PC-3 (cell line): ENCODE results near the gene CARD6. TPM values are rescaled to one million over a fixed set of nuclear protein-coding genes. Genes with fewer than 3 reads are reported as not detected.

ENCODE experiments used
- ATAC-seq: fragments of 200-7000 bp; cut with Tn5 transposase; 2 replicates; pipeline ENCODE4 v1.9.1; 2020; ENCODE audit warnings: mild to moderate bottlenecking, moderate library complexity
- BruUV-seq: library from RNA; stranded (reverse); fragments of 400-500 nt; replicated peaks from 2 replicates; lab custom pipeline; 2021; lab: Mats Ljungman, UMichigan
- CTCF ChIA-PET: fragments of 300-600 bp; sonication (Branson Sonifier 250); formaldehyde crosslinking; loops from one replicate; lab custom pipeline; 2022; ENCODE audit warnings: antibody characterized with exemption; lab: Charles Lee
- POLR2A ChIA-PET: fragments of 300-600 bp; sonication (Branson Sonifier 250); formaldehyde crosslinking; loops from one replicate; lab custom pipeline; 2022; ENCODE audit warnings: antibody characterized with exemption; ENCODE audit not compliant: unreplicated experiment; lab: Charles Lee
- DNase-seq: peaks from one replicate; pipeline ENCODE4 v3.0.0-alpha.2; 2015
- H2AFZ ChIP-seq: fragments of 300-600 bp; sonication (generic); 2 replicates; pipeline ENCODE4 v1.6.0; 2016; ENCODE audit warnings: antibody characterized with exemption, low read length
- H3F3A ChIP-seq: fragments of 300-600 bp; sonication (generic); one replicate; pipeline ENCODE4 v1.6.0; 2017; ENCODE audit warnings: antibody characterized with exemption, low read length, control low read depth, mild to moderate bottlenecking; ENCODE audit not compliant: unreplicated experiment
- H3K27ac ChIP-seq: fragments of 300-600 bp; sonication (generic); 2 replicates; pipeline ENCODE4 v1.5.1; 2016; ENCODE audit warnings: mild to moderate bottlenecking, low read length
- H3K27me3 ChIP-seq: fragments of 300-600 bp; sonication (generic); 2 replicates; pipeline ENCODE4 v1.6.1; 2016; ENCODE audit warnings: low read length, mixed read lengths
- H3K36me3 ChIP-seq: fragments of 300-600 bp; sonication (generic); 2 replicates; pipeline ENCODE4 v1.6.1; 2016; ENCODE audit warnings: low read depth, mixed run types, low read length, mixed read lengths
- H3K4me1 ChIP-seq: fragments of 300-600 bp; sonication (generic); 2 replicates; pipeline ENCODE4 v1.5.1; 2016; ENCODE audit warnings: low read length; ENCODE audit not compliant: insufficient read depth
- H3K4me2 ChIP-seq: fragments of 300-600 bp; sonication (generic); 2 replicates; pipeline ENCODE4 v1.6.0; 2016; ENCODE audit warnings: low read length
- H3K4me3 ChIP-seq: fragments of 300-600 bp; sonication (generic); 2 replicates; pipeline ENCODE4 v1.5.1; 2016; ENCODE audit warnings: mild to moderate bottlenecking, low read length, mixed read lengths
- H3K79me2 ChIP-seq: fragments of 300-600 bp; sonication (generic); 2 replicates; pipeline ENCODE4 v1.6.1; 2017; ENCODE audit warnings: low read length, mixed read lengths
- H3K9ac ChIP-seq: fragments of 300-600 bp; sonication (generic); 2 replicates; pipeline ENCODE4 v1.6.0; 2016; ENCODE audit warnings: mild to moderate bottlenecking, low read length
- H3K9me2 ChIP-seq: fragments of 300-600 bp; sonication (generic); replicated peaks from 2 replicates; pipeline ENCODE4 v1.6.1; 2016; ENCODE audit warnings: mixed run types, low read length, mixed read lengths
- H3K9me3 ChIP-seq: fragments of 300-600 bp; sonication (generic); 2 replicates; pipeline ENCODE4 v1.6.1; 2016; ENCODE audit warnings: low read length, mixed read lengths
- H4K20me1 ChIP-seq: fragments of 300-600 bp; sonication (generic); 2 replicates; pipeline ENCODE4 v1.6.1; 2016; ENCODE audit warnings: low read length, mixed read lengths
- EZH2 ChIP-seq: fragments of 300-600 bp; sonication (generic); IDR thresholded peaks from one replicate; pipeline ENCODE4 v1.6.1; 2017; ENCODE audit warnings: antibody characterized with exemption, mild to moderate bottlenecking, low read length; ENCODE audit not compliant: unreplicated experiment
- EZH2phosphoT487 ChIP-seq: fragments of 300-600 bp; sonication (generic); IDR thresholded peaks from 2 replicates; pipeline ENCODE4 v1.6.1; 2018; ENCODE audit warnings: mild to moderate bottlenecking, antibody characterized with exemption, low read length, borderline replicate concordance
- intact Hi-C: fragments of 100-400 bp; cut with micrococcal nuclease; formaldehyde crosslinking; loops from 2 replicates; pipeline ENCODE4 v1.9.0; 2023
- total RNA-seq: library from RNA; depleted of rRNA; stranded (reverse); fragments of >200 nt; gene quantifications from 2 replicates; pipeline ENCODE4 v1.2.3, GENCODE V29; 2014; rRNA removed
- TF ChIP-seq, protein P1 (sequence below): fragments of 300-600 bp; sonication (generic); conservative IDR thresholded peaks from 2 replicates; pipeline ENCODE4 v1.5.1; 2017; ENCODE audit warnings: antibody characterized with exemption, low read depth, mild to moderate bottlenecking, low read length

CARD6 gene
- total RNA-seq, 1 experiment from 2014 or later, result 2.4 TPM

DNA sequence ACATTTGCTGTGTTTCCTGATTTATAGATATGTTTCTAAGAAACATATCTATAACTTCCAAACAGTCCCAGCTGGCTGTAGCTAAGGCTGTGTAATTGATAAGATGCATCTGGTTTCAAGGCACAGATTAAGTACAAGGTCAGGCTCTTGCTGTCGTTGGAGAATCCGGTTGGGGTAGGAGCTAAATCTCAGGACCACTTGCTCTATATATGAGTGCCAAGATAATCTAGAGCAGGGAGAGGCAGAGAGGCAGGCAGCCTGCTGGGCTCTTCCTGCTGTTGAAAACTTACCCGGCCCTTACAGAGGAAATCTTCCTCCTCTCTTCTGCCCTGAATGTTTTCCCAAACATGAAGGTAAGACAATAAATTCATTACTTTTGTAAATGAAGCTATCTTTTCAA is 68.1 kb downstream of the CARD6 start, which contains the start of gene C7:
Gene C7 (plus strand): TSS at position 234 of the 400 bp plus-strand sequence. CDS start 114 bp downstream, at position 348.
- BruUV-seq, result no TSS peak
- POLR2A ChIA-PET, result no interaction called here

DNA sequence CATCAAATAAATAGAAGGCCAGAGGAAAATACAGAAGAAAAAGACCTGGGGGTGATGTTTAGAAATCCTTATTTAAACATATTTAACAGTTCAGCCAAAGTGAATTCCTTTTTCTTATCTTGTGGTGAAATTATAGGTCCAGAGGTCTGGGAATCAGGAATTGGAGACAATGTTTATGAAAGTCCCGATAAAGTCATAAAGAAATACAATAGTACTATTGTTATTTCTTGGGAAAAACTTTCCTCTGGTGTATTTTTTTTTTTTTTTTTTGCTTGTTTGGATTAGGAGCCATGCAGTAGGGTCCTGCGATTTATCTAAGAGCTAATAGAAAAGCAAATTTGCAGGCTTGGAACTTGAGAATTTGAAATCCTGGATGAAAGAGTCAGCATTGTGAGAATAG is 68.6 kb downstream of the CARD6 start:
- H3K4me3 ChIP-seq, result no peak overlapping the region
- no peaks in the 10 kb centered on the region for H3K36me3 ChIP-seq
- no peak overlapping the region for H3K27ac ChIP-seq
- no peaks in the 10 kb centered on the region for H4K20me1 ChIP-seq
- H3K9ac ChIP-seq, result no peak overlapping the region
- no TSS peak for BruUV-seq
- TF ChIP-seq, protein P1, sequence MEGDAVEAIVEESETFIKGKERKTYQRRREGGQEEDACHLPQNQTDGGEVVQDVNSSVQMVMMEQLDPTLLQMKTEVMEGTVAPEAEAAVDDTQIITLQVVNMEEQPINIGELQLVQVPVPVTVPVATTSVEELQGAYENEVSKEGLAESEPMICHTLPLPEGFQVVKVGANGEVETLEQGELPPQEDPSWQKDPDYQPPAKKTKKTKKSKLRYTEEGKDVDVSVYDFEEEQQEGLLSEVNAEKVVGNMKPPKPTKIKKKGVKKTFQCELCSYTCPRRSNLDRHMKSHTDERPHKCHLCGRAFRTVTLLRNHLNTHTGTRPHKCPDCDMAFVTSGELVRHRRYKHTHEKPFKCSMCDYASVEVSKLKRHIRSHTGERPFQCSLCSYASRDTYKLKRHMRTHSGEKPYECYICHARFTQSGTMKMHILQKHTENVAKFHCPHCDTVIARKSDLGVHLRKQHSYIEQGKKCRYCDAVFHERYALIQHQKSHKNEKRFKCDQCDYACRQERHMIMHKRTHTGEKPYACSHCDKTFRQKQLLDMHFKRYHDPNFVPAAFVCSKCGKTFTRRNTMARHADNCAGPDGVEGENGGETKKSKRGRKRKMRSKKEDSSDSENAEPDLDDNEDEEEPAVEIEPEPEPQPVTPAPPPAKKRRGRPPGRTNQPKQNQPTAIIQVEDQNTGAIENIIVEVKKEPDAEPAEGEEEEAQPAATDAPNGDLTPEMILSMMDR, result no peak
- no peak for TF ChIP-seq EZH2phosphoT487
- CTCF ChIA-PET, result no interaction called here
- peaks cover 20% of the 10 kb centered on the region for H3K4me1 ChIP-seq
- H3K9me2 ChIP-seq, result no peaks in the 10 kb centered on the region
- no peaks in the 10 kb centered on the region for H3K27me3 ChIP-seq
- POLR2A ChIA-PET, result no interaction called here
- no peaks in the 10 kb centered on the region for H3K9me3 ChIP-seq
- H3F3A ChIP-seq, result no peaks in the 10 kb centered on the region
- no peak overlapping the region for H2AFZ ChIP-seq
- H3K4me2 ChIP-seq, result no peak overlapping the region
- ATAC-seq (no peak), DNase-seq (no peak)
- H3K79me2 ChIP-seq, result no peaks in the 10 kb centered on the region
- intact Hi-C loops, result loop anchor here (10.0 kb wide), 1 partner anchor 505 kb away; no protein-coding TSS in a partner anchor

More for the DNA sequence above, 68.1 kb downstream of the CARD6 start, which contains the start of gene C7:
- H3K79me2 ChIP-seq, result no peaks in the 10 kb centered on the region
- H3K4me2 ChIP-seq, result no peak within 1 kb of the TSS
- H3K4me1 ChIP-seq, result peaks cover 20% of the 10 kb centered on the region
- no peaks in the 10 kb centered on the region for H3F3A ChIP-seq
- no peak for DNase-seq
- H3K36me3 ChIP-seq, result no peaks in the 10 kb centered on the region
- H3K4me3 ChIP-seq, result no peak within 1 kb of the TSS
- no peaks in the 10 kb centered on the region for H3K9me3 ChIP-seq
- TF ChIP-seq, protein P1, result no peak
- TF ChIP-seq EZH2phosphoT487, result no peak
- TF ChIP-seq EZH2, result no peak
- H3K27ac ChIP-seq, result no peak within 1 kb of the TSS
- intact Hi-C loops, result loop anchor here (10.0 kb wide), 1 partner anchor 506 kb away; no protein-coding TSS in a partner anchor
- no peak within 1 kb of the TSS for H2AFZ ChIP-seq
- CTCF ChIA-PET, result no interaction called here
- H4K20me1 ChIP-seq, result no peaks in the 10 kb centered on the region
- ATAC-seq, result no peak
- no peaks in the 10 kb centered on the region for H3K27me3 ChIP-seq
- H3K9ac ChIP-seq, result no peak within 1 kb of the TSS
- H3K9me2 ChIP-seq, result no peaks in the 10 kb centered on the region

Other genes starting within 250 kb of the CARD6 start
- gene PTGER4, start 161.5 kb upstream of the CARD6 start, total RNA-seq, result 48.5 and 49.5 TPM in 2 replicates
- gene TTC33, start 85.4 kb upstream of the CARD6 start, total RNA-seq, result 9.0 and 11.6 TPM in 2 replicates
- 84.5 and 86.0 TPM in 2 replicates for gene PRKAA1, start 43.0 kb upstream of the CARD6 start, total RNA-seq
- 2,333 and 2,823 TPM in 2 replicates for gene RPL37, start 6.1 kb upstream of the CARD6 start, total RNA-seq
- gene C7, start 68.1 kb downstream of the CARD6 start, total RNA-seq, result not detected in 2 replicates
- gene MROH2B, start 230.0 kb downstream of the CARD6 start, total RNA-seq, result 0.04 TPM in 1 of 2 replicates, not detected in the other